ENCODE measurements around the gene B4GALT4.

DNA sequence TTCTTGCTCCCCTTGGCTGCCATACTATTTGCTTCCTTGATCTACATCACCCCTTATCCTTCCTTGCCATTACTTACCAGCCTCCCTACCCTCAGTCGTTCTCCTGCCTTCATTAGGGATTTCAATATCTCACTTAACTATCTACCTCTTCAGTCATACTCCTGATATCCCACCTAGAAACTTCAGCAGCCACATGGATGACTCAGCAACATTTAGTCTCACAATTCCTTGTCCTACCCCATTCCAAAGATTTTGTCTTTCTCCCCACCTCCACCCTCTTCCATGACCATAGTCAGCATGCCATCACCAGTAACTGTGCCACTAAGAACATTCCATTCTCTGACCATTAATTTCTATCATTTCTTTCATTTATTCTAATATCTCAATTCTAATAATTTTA is 48.9 kb downstream of the B4GALT4 start:
- no peak for TF ChIP-seq POLR2A (IDR thresholded peaks at IDR 0.05)
- TF ChIP-seq, protein P1, sequence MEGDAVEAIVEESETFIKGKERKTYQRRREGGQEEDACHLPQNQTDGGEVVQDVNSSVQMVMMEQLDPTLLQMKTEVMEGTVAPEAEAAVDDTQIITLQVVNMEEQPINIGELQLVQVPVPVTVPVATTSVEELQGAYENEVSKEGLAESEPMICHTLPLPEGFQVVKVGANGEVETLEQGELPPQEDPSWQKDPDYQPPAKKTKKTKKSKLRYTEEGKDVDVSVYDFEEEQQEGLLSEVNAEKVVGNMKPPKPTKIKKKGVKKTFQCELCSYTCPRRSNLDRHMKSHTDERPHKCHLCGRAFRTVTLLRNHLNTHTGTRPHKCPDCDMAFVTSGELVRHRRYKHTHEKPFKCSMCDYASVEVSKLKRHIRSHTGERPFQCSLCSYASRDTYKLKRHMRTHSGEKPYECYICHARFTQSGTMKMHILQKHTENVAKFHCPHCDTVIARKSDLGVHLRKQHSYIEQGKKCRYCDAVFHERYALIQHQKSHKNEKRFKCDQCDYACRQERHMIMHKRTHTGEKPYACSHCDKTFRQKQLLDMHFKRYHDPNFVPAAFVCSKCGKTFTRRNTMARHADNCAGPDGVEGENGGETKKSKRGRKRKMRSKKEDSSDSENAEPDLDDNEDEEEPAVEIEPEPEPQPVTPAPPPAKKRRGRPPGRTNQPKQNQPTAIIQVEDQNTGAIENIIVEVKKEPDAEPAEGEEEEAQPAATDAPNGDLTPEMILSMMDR (IDR thresholded peaks at IDR 0.05), result no peak
- TF ChIP-seq EP300 (IDR thresholded peaks at IDR 0.05), result no peak

Data from gastroesophageal sphincter (tissue), 3 donors.